Measurements from ENCODE around the gene DDB1. TPM values are rescaled to one million over a fixed set of nuclear protein-coding genes. Genes with fewer than 3 reads are reported as not detected.
A peak's percentile ranks its signal among the peaks of the same experiment; 100 is the strongest.

The DDB1 gene
- total RNA-seq, 1 donor = 335 TPM

DNA sequence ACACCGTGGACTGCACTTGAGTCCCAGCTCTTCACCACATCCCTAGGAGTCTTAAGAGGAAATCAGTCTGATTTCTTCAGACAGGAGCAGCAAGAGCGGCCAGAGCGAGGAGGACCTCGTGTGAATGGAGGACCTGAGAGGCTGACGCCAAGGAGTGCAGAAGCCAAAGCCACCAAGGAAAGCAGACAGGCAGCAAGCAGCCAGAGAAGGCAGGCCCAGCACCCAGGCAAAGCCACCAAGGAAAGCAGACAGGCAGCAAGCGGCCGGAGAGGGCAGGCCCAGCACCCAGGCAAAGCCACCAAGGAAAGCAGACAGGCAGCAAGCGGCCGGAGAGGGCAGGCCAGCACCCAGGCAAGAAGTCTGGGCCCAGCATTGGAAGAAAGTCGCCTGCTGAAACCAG lies 17.0 kb upstream of the DDB1 start:
- no peak for DNase-seq (ENCODE audit: low read depth)
- no peak overlapping the region for H3K4me3 ChIP-seq (ENCODE audit: low read depth, low read length)
- TF ChIP-seq, protein P1, sequence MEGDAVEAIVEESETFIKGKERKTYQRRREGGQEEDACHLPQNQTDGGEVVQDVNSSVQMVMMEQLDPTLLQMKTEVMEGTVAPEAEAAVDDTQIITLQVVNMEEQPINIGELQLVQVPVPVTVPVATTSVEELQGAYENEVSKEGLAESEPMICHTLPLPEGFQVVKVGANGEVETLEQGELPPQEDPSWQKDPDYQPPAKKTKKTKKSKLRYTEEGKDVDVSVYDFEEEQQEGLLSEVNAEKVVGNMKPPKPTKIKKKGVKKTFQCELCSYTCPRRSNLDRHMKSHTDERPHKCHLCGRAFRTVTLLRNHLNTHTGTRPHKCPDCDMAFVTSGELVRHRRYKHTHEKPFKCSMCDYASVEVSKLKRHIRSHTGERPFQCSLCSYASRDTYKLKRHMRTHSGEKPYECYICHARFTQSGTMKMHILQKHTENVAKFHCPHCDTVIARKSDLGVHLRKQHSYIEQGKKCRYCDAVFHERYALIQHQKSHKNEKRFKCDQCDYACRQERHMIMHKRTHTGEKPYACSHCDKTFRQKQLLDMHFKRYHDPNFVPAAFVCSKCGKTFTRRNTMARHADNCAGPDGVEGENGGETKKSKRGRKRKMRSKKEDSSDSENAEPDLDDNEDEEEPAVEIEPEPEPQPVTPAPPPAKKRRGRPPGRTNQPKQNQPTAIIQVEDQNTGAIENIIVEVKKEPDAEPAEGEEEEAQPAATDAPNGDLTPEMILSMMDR (IDR thresholded peaks at IDR 0.05; ENCODE audit: insufficient read depth, low read depth, low read length) = no peak

DNA sequence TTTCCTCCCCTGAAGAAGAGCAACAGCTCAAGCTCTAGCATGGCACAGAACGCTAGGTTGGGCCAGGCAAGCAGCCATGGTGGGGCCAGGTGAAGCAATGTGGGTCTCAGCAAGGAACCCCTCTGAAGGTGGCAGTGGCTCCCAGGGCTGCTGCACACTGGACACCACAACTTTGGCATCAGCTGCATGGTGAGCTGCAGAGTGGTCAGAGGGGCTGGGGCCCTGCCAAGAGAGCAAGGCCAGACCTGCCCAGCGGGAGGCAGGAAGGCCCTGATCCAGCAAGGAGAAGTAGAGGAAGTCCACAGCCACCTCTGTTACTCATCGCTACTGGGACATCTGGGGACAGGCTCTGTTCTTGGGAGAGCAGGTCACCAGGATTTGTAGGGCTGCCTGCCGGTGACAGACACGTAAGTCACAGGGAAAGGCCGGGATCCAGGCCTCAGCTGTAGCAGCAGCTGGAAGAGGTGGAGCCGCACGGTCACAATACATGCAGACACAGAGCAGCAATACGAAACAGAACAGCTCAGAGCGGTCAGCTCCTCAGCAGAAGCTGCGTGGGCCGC lies 16.4 kb upstream of the DDB1 start:
- TF ChIP-seq, protein P1 (IDR thresholded peaks at IDR 0.05; ENCODE audit: insufficient read depth, low read depth, low read length) = no peak
- H3K4me3 ChIP-seq (ENCODE audit: low read depth, low read length) = no peak overlapping the region
- DNase-seq (ENCODE audit: low read depth) = no peak

DNA sequence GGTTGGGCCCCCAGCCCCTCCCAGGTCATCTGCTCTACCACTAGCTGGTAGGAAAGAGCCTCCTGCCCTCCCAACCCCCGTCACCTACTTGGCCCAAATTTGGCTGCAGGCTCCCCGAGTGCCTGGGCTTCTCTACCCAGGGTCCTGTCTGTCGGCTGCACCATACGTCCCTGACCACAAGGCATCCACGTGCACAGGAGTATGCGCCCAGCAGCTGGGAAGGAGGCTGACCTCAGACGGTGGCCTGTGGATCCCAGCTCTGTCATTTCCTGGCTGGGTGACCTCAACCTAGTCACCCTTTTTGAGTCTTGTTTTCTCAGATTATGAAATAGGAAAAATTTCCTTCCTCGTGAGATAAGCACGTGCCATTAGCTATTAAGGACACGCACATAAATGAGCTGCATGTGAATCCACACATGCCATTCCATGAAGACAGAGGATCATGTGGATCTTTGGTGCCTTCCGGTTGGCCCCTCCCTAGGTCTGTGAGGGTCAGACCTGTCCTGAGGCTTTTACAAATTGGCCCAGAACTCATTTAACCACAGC lies 15.1 kb upstream of the DDB1 start:
- DNase-seq (ENCODE audit: low read depth) = peak; percentile 81
- no peak overlapping the region for H3K4me3 ChIP-seq (ENCODE audit: low read depth, low read length)
- TF ChIP-seq, protein P1 (IDR thresholded peaks at IDR 0.05; ENCODE audit: insufficient read depth, low read depth, low read length) = no peak

DNA sequence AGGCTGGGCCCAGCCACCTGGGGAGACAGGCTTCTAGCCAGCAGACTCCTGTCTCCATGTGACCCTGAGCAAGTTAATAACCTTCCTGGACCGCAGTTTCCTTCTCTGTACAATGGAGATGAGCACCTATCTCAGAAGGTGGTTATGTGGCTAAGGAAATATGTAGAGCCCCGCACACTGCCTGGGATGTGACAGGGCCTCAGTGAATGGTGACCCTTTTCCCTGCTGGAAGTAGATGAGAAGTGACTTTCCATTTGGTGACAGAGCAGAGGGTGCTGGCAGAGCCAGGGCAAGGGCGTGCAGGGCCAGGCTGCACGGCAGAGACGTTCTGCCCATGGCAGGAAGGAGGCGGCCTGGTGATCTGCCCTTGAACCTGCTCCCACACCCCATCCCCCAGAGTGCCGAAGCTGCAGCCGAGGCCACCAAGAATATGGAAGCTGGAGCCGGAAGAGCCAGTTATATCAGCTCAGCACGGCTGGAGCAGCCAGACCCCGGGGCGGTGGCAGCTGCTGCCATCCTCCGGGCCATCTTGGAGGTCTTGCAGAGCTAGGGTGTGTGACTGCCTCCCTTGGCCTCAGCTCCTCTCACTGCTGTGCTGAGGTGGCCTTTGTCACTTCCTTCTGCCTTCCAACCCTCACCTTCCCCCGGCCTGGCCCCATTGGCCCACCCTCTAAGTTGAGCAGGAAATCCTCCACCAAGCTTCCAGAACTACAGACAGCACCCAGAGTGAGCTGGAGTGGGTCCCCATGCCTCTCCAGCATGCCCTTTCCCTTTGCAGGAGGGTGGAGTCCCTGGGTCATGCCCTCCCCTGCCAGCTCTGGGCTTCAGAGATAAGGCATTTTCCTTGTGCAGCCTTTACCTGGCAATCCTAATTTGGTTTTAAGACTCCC lies 13.3 kb upstream of the DDB1 start:
- DNase-seq (ENCODE audit: low read depth) = no peak
- TF ChIP-seq, protein P1 (IDR thresholded peaks at IDR 0.05; ENCODE audit: insufficient read depth, low read depth, low read length) = no peak

DNA sequence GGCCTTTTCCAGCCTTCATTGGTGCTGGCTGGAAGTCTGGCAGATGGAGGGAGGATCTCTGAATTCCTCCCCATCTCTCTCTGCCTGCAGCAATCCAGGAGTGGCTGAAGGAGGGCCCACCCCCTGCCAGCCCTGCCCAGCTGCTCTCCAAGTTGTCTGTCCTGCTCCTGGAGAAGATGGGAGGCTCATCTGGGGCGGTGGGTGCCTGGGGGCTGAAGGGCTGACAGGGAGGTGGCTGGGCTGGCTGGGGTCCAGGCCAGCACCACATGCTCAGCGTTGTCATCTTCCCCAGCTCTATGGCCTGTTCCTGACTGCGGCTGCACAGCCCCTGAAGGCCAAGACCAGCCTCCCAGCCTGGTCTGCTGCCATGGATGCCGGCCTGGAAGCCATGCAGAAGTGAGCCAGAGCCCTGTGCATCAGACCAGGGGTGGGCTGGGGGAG lies 12.3 kb upstream of the DDB1 start:
- TF ChIP-seq, protein P1 (IDR thresholded peaks at IDR 0.05; ENCODE audit: insufficient read depth, low read depth, low read length) = no peak
- H3K4me3 ChIP-seq (ENCODE audit: low read depth, low read length) = no peak overlapping the region
- peak; percentile 25 for DNase-seq (ENCODE audit: low read depth)

More for the DNA sequence above, 13.3 kb upstream of the DDB1 start:
- no peak overlapping the region for H3K4me3 ChIP-seq (ENCODE audit: low read depth, low read length)

DNA sequence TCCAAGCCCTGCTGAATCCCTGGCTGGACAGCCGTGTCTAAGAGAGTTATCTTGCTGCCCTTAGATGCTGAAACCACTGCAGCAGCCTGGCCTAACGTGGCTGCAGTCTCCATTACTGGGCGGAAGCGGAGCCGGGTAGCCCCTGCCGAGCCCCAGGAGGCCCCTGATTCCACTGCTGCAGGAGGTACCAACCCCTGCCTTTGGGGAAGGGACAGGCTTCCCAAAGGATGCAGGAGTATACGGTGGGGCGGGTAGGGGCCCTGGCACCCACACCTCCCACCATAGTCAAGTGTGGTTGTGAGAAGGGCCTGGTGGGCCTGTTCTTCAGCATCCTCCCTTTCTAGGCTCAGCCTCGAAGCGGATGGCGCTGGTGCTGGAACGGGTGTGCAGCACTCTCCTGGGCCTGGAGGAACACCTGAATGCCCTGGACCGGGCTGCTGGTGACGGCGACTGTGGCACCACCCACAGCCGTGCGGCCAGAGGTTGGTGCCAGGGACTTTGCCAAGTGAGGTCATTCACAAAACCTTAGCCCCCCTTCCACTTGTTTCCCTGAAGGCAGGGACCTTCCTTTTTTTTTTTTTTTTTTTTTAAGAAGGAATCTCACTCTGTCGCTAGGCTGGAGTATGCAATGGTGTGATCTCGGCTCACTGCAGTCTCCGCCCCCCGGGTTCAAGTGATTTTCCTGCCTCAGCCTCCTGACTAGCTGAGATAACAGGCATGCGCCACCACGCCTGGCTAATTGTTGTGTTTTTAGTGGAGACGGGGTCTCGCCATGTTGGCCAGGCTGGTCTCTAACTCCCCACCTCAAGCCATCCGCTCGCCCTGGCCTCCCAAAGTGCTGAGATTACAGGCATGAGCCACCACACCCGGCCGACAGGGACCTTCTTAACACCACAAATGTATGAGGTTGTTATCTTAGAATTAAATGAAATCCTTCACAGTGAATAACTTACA lies 11.2 kb upstream of the DDB1 start:
- H3K4me3 ChIP-seq (ENCODE audit: low read depth, low read length) = no peak overlapping the region
- TF ChIP-seq, protein P1 (IDR thresholded peaks at IDR 0.05; ENCODE audit: insufficient read depth, low read depth, low read length) = no peak
- DNase-seq (ENCODE audit: low read depth) = no peak

All from fibroblast of villous mesenchyme (primary cell).